ENCODE data around the gene DOCK6.

Gene DOCK6

DNA sequence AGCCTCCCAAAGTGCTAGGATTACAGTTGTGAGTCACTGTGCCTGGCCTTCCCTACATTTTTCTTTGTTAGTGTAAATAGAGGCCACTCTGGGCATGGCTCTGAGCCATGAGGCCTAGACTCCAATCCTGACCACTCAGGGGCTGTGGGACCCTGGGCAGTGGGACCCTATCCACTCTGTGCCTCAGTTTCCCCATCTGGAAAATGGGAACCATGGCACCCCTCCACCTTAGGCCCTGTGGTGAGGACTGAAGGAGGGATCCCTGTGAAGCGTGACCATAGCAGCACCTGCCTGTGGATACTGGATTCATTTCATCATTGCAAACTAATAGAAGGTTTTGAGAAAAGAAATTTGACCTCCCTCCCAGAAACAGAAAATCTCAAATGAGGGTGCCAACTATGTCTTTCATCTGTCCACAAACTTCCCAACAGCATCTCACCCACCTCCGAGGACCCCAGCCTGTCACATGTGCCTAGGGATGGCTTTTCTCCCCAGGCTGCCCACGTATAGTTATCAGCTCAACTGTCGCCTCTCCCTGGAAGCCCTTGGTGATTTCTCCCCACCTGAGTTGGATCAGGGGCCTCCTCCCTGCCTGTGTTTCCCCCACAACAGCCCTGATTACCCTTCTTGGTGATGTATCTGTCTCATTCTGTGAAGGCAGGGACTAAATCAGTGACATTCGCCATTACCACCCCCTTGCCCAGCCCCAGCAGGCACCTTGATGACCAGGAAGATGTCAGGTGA lies 17.3 kb downstream of the DOCK6 start:
- no peak for TF ChIP-seq SIN3A (IDR thresholded peaks at IDR 0.05; ENCODE audit: borderline replicate concordance, insufficient read depth, low read length)
- TF ChIP-seq TAF1 (IDR thresholded peaks at IDR 0.05; ENCODE audit: borderline replicate concordance, insufficient read depth, low read length) = no peak
- TF ChIP-seq, protein P1, sequence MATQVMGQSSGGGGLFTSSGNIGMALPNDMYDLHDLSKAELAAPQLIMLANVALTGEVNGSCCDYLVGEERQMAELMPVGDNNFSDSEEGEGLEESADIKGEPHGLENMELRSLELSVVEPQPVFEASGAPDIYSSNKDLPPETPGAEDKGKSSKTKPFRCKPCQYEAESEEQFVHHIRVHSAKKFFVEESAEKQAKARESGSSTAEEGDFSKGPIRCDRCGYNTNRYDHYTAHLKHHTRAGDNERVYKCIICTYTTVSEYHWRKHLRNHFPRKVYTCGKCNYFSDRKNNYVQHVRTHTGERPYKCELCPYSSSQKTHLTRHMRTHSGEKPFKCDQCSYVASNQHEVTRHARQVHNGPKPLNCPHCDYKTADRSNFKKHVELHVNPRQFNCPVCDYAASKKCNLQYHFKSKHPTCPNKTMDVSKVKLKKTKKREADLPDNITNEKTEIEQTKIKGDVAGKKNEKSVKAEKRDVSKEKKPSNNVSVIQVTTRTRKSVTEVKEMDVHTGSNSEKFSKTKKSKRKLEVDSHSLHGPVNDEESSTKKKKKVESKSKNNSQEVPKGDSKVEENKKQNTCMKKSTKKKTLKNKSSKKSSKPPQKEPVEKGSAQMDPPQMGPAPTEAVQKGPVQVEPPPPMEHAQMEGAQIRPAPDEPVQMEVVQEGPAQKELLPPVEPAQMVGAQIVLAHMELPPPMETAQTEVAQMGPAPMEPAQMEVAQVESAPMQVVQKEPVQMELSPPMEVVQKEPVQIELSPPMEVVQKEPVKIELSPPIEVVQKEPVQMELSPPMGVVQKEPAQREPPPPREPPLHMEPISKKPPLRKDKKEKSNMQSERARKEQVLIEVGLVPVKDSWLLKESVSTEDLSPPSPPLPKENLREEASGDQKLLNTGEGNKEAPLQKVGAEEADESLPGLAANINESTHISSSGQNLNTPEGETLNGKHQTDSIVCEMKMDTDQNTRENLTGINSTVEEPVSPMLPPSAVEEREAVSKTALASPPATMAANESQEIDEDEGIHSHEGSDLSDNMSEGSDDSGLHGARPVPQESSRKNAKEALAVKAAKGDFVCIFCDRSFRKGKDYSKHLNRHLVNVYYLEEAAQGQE (IDR thresholded peaks at IDR 0.05; ENCODE audit: insufficient read depth in 1 of 2, low read depth in 2 of 2, low read length in 2 of 2) = no peak
- TF ChIP-seq FOXP2 (optimal IDR thresholded peaks at IDR 0.05; ENCODE audit: borderline replicate concordance, extremely low read depth, extremely low read length, insufficient read depth) = no peak
- no peak for TF ChIP-seq POLR2AphosphoS5 (IDR thresholded peaks at IDR 0.05; ENCODE audit: low read depth, low read length)

DNA sequence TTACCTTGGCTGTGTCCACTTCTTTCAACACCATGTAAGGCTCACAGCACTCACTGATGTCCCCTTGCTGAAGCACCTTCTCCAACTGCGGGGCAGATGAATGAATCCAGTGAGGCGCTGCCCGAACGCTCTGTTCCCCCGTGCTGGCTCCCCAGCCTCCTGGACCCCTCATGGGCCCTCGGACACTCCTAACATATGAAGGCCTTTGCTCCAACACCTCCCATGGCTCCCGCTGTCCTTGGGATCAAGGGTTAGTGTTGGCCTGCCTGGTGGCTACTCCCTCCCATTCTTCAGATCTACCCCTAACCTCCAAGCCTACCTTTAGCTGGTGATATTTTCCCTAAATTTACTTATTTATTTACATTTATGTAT lies 18.5 kb downstream of the DOCK6 start:
- TF ChIP-seq POLR2AphosphoS5 (IDR thresholded peaks at IDR 0.05; ENCODE audit: low read depth, low read length) (no peak), FOXP2 (optimal IDR thresholded peaks at IDR 0.05; ENCODE audit: borderline replicate concordance, extremely low read depth, extremely low read length, insufficient read depth) (no peak)

DNA sequence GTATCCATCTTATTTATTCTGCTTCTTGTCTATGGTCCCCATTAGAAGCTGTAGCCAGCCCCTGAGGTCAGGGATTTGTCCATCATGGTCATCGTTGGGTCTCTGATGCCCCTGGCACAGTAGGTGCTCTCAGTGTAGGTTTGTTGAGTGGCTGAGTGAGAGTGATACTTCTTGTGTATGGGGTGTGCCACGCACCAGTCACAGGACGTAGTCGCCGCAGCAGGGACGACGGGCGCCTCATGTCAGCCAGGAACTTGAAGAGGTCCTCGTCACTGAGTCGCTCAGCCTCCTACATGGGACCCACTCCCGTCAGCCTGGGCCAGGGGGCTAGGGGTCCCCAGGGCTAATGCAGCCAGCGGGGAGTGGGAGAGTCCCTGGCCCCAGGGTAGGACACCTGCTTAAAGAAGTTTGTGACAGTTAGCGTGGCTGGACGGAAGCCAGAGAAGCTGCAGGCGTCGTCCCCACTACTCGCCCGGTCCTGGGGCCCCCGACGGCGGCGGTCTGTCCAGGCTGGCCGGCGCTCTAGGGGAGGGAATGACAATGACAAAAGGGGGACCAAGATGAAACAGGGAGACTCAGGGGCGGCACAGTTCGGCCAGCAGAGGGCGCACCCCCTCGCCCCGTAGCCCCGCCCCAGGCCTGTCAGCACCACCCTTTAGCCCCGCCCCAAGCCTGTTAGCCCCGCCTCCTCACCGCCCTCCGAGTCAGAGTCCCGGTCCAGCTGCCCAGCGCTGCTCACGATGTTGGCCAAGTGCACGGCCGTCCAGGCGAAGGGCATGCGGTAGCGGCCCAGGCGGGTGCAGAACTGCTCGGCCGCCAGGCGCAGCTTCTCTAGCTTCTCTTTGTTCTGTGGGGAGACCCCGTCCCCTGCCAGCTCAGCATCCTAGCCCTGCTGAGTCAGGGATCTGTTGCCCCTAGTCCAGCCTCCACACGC lies 19.2 kb downstream of the DOCK6 start:
- TF ChIP-seq TAF1 (IDR thresholded peaks at IDR 0.05; ENCODE audit: borderline replicate concordance, insufficient read depth, low read length) (no peak), SIN3A (IDR thresholded peaks at IDR 0.05; ENCODE audit: borderline replicate concordance, insufficient read depth, low read length) (no peak), POLR2AphosphoS5 (IDR thresholded peaks at IDR 0.05; ENCODE audit: low read depth, low read length) (0 out of 2 replicates have a peak, but pooled peaks have one; percentile 20), FOXP2 (optimal IDR thresholded peaks at IDR 0.05; ENCODE audit: borderline replicate concordance, extremely low read depth, extremely low read length, insufficient read depth) (peak; percentile 22)
- TF ChIP-seq, protein P1 (IDR thresholded peaks at IDR 0.05; ENCODE audit: insufficient read depth in 1 of 2, low read depth in 2 of 2, low read length in 2 of 2) = no peak

DNA sequence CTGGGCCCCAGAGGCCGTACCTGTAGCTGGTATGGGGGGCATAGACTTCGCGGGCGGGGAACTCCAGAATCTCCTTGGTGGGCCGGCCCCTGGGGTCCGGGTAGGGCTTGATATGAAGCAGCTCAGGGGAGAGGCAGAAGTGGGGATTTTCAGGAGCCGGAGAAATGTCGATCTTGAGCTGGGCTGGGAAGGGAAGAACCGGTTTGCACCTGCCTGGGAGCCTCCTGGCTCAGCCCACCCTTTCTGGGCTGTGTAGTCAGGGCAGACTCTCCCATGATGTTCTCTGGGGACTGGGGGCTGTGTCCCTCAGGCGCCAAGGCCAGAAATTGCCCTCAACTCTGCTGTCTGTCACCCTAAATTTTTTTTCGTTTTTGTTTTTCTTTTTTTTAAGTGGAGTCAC lies 20.3 kb downstream of the DOCK6 start:
- TF ChIP-seq SIN3A (IDR thresholded peaks at IDR 0.05; ENCODE audit: borderline replicate concordance, insufficient read depth, low read length) (no peak), TAF1 (IDR thresholded peaks at IDR 0.05; ENCODE audit: borderline replicate concordance, insufficient read depth, low read length) (no peak), POLR2AphosphoS5 (IDR thresholded peaks at IDR 0.05; ENCODE audit: low read depth, low read length) (no peak)
- TF ChIP-seq, protein P1 (IDR thresholded peaks at IDR 0.05; ENCODE audit: insufficient read depth in 1 of 2, low read depth in 2 of 2, low read length in 2 of 2) = no peak

DNA sequence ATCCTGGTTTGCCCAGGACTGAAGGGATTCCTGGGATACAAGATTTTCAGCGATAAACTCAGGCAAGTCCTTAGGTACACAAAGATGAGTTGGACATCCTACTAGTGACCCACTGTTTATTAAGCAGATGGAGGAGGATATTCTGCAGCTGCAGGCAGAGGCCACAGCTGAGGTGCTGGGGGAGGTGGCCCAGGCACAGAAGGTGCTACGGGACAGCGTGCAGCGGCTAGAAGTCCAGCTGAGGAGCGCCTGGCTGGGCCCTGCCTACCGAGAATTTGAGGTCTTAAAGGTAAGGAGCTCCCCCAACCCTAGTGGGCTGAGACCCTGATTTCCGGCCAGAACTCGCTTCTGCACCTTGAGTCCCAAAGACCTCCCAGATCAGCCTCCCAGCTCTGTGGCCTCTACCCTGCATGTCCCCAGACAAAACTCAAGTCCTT lies 22.3 kb downstream of the DOCK6 start:
- TF ChIP-seq SIN3A (IDR thresholded peaks at IDR 0.05; ENCODE audit: borderline replicate concordance, insufficient read depth, low read length) (no peak), FOXP2 (optimal IDR thresholded peaks at IDR 0.05; ENCODE audit: borderline replicate concordance, extremely low read depth, extremely low read length, insufficient read depth) (no peak), POLR2AphosphoS5 (IDR thresholded peaks at IDR 0.05; ENCODE audit: low read depth, low read length) (no peak)
